GM21360 (cell line): Measurements from ENCODE around the gene ITGA11.

Experiments used
- ATAC-seq: cut with Tn5 transposase; IDR thresholded peaks from one replicate; pipeline ENCODE4 v1.9.1; 2021; ENCODE audit warnings: mild to moderate bottlenecking, moderate library complexity; ENCODE audit not compliant: unreplicated experiment

Gene ITGA11

DNA sequence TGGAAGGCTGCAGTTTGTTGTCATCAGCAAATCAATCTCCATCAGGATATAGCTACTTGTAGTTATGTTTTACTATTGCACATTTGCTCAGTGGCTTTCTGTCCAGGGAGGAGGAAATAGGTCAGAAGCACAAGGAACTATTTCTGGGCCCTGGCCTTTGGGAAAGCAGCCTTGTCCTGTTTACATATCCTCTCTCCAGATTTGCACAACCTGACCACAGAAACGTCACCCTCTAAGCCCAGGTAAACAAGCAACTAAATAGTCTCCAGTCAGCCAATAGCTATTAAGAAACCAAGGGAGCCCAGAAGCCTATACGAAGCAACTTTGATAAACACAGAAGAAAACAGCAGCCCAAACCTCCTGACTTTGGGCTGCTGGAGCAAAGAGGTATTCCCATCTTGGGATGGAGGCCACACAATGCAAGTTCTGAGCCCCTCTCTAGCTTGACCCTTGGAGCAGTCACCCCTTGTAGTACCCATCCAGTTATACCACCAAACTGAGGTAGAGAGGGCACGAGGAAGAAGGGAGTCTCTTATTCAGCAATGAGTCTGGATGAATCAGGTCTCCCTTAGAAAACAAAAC is 156.7 kb downstream of the ITGA11 start:
- no peak for ATAC-seq

DNA sequence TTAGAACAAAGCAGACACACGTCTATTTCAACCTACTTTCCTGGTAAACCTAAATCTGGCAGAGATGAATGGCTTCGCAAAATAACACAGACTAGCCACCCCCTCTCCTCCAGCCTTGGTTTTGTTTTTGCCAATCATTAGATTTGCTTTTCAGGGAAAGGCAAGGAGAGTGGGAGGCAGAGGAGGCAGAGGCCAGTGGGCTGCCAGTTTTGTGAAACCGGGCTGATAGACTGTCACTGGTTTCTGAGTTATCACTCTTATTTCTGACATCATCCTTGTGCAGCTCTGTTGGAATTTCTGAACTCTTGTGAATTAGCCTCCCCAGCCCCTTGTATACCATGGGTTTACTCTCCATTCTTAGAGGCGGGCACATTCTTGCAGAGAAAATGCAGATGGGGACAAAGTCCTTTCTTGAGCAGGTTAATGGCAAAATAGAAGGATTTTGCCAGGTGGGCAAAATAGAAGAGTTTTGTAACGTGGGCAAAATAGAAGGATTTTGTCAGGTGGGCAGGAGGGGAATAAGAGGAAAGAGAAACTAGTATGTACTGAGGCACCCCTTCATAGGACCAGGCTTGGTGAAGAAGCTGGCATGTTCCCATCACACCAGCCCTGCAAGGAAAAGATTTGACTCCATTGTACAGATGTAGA is 157.6 kb downstream of the ITGA11 start:
- no peak for ATAC-seq

GRCh38 chr15:68272721-68273271 is 159.2 kb downstream of the ITGA11 start:
- ATAC-seq = no peak

- no peak for ATAC-seq
Observed at GRCh38 chr15:68271854-68272471, 160.0 kb downstream of the ITGA11 start.

DNA sequence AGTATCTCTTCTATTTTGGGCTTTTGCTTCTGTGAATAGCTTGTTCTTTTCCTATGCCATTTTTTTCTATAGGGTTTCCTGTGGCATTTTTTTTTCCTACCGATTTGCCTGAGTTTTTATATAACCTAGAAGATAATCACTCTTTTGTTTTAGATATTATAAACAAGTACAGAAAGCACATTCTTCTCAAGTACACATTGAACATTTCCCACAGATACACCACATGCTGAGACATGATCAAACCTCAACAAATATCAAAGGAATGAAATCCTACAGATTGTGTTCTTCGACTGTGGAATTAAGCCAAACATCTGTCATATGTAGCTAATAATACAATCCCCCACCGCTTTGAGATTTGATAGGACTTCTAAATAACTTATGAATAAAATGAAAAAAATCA is 163.6 kb downstream of the ITGA11 start:
- no peak for ATAC-seq

GRCh38 chr15:68265674-68266073 is 166.3 kb downstream of the ITGA11 start:
- ATAC-seq = no peak

- no peak for ATAC-seq
Observed at GRCh38 chr15:68265081-68265480, 166.9 kb downstream of the ITGA11 start.

GRCh38 chr15:68264282-68264681 is 167.7 kb downstream of the ITGA11 start:
- ATAC-seq = no peak

DNA sequence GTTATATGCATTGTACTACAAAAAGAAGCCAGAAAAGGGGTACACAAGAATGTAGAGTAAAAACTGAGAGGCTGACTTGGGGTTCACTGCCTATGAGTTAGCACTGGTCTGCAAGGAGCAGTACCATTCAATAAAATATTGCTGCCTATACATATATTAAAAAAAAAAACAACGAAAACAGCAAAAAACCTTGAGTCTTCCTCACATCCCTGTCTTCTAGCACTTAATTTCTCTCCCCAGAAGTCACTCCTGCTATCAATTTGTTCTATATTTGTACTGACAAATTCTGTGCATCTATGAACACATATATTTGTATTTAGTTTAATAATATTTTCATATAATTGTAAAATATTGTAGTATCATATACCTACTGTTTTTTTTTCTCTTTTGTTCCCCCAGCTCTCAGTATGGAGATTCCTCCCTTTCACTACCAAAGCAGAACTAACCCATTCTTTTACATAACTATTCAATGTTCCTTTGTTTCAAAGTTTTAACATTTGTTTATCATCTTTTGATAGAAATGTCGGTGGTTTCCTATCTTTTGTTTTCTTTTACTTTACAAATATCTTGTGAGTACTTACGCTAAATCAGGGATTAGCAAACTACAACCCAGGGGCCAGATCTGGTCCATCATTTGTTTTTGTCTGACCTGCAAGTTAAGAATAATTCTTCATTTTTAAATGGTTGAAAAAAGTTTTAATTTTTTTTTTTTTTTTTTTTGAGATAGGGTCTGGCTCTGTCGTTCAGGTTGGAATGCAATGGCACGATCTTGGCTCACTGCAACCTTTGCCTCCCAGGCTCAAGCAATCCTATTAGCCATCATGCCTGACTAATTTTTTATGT is 169.2 kb downstream of the ITGA11 start:
- no peak for ATAC-seq

- ATAC-seq = no peak
Observed at GRCh38 chr15:68261980-68262379, 170.0 kb downstream of the ITGA11 start.

DNA sequence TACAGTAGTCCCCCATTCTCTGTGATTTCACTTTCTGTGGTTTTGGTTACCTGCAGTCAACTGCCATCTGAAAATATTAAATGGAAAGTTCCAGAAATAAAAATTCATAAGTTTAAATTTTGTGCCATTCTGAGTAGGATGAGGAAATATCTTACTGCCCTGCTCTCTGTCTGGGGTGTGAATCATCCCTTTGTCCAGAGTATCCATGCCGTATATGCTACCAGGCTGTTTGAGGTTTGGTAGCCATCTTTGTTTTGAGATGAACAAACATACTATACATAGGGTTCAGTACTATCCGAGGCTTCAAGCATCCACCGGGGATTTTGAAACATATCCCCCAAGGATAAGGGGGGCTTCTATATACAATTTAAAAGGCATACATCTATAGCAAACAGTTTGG is 170.7 kb downstream of the ITGA11 start:
- ATAC-seq = no peak

GRCh38 chr15:68259883-68260282 is 172.1 kb downstream of the ITGA11 start:
- ATAC-seq = no peak

DNA sequence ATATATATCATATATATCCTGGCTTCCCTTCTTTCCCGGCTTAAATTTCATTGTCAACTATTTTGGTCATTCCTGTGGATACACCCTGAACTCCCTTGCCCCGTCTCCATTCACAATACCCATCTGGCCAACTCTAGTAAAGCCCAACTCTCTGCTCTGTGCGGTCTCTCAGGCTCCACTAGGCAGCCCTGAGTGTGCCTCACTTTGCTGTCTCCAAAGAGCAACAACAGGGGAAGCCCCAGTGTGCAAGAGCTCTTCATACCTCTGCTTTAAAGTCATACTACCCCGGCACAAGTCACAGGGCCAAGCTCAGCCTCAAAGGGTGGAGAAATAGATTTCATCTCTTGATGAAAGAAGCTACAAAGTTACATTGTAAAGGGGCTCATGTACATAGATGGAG is 173.3 kb downstream of the ITGA11 start:
- ATAC-seq = no peak

GRCh38 chr15:68256675-68257450 is 175.1 kb downstream of the ITGA11 start:
- ATAC-seq = no peak

GRCh38 chr15:68252925-68253534 is 178.9 kb downstream of the ITGA11 start:
- ATAC-seq = no peak

DNA sequence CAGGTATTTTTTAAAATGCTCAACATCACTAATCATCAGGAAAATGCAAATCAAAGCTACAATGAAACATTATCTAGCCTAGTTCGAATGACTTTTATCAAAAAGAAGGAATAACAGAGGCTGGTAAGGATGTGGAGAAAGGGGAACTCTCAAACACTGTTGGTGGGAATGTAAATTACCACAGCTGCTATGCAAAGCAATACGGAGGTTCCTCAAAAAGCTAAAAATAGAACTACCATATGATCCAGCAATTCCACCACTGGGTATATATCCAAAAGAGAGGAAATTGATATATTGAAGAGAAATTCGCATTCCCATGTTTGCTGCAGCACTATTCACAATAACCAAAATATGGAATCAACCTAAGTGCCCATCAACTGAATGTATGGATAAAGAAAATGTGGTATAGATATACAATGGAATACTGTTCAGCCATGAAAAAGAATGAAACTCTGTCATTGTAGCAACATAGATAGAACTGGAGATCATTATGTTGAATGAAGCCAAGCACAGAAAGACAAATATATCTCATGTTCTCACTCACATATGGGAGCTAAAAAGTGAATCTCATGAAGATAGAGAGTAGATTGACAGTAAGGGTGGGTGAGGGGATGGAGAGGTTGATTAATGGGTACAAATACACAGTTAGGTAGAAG is 182.8 kb downstream of the ITGA11 start:
- ATAC-seq = no peak
